ENCODE measurements around the gene SOBP.

The SOBP gene

GRCh38 chr6:107560657-107561056 lies 70.7 kb downstream of the SOBP start:
- H3K27me3 ChIP-seq (ENCODE audit: control insufficient read depth, insufficient read depth, low read length): peaks cover 9% of the 10 kb centered on the region

DNA sequence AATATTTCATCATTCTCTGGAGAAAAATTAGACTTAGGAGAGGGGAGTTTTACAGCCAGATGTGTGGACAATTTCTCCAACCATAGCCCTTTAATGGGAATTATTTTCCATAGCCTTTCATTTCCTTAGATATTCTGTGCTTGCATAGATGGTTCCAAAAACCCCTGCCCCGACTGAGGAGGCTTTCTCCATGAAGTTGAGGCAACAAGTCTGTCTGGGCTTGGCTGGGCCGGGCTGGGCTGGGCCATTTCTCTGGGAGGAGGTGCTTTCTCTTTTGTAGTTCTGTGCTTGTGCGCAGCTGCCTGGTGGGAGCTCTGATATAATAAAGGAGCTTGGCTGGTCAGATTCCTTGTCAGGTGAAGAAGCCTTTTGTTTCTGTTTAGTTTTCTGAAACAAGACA lies 71.4 kb downstream of the SOBP start:
- Histone ChIP-seq H3K9me3 (replicated peaks; ENCODE audit: low read length) (no peaks in the 10 kb centered on the region), H3K27me3 (ENCODE audit: control insufficient read depth, insufficient read depth, low read length) (peaks cover 12% of the 10 kb centered on the region)

More at GRCh38 chr6:107560657-107561056, 70.7 kb downstream of the SOBP start:
- Histone ChIP-seq H3K4me1 (ENCODE audit: control insufficient read depth, insufficient read depth, low read length) (no peaks in the 10 kb centered on the region), H3K9me3 (replicated peaks; ENCODE audit: low read length) (no peaks in the 10 kb centered on the region), H3K4me3 (ENCODE audit: low read length) (no peak overlapping the region), H3K4me2 (ENCODE audit: low read length) (no peak overlapping the region), H3K9ac (ENCODE audit: low read depth, low read length) (no peak overlapping the region), H3K36me3 (ENCODE audit: insufficient read depth, low read length) (no peaks in the 10 kb centered on the region)

GRCh38 chr6:107563694-107564588 lies 74.0 kb downstream of the SOBP start:
- Histone ChIP-seq H3K9ac (ENCODE audit: low read depth, low read length) (no peak overlapping the region), H3K4me3 (ENCODE audit: low read length) (no peak overlapping the region), H3K4me1 (ENCODE audit: control insufficient read depth, insufficient read depth, low read length) (no peaks in the 10 kb centered on the region), H3K4me2 (ENCODE audit: low read length) (no peak overlapping the region), H3K27me3 (ENCODE audit: control insufficient read depth, insufficient read depth, low read length) (peaks cover 14% of the 10 kb centered on the region), H3K9me3 (replicated peaks; ENCODE audit: low read length) (no peaks in the 10 kb centered on the region), H3K36me3 (ENCODE audit: insufficient read depth, low read length) (no peaks in the 10 kb centered on the region)

More for the DNA sequence above, 71.4 kb downstream of the SOBP start:
- Histone ChIP-seq H3K9ac (ENCODE audit: low read depth, low read length) (no peak overlapping the region), H3K4me3 (ENCODE audit: low read length) (no peak overlapping the region), H3K4me1 (ENCODE audit: control insufficient read depth, insufficient read depth, low read length) (no peaks in the 10 kb centered on the region), H3K4me2 (ENCODE audit: low read length) (no peak overlapping the region), H3K36me3 (ENCODE audit: insufficient read depth, low read length) (no peaks in the 10 kb centered on the region)

- no peaks in the 10 kb centered on the region for H3K9me3 ChIP-seq (replicated peaks; ENCODE audit: low read length)
- H3K4me3 ChIP-seq (ENCODE audit: low read length): no peak overlapping the region
- H3K4me2 ChIP-seq (ENCODE audit: low read length): no peak overlapping the region
- no peaks in the 10 kb centered on the region for H3K4me1 ChIP-seq (ENCODE audit: control insufficient read depth, insufficient read depth, low read length)
- H3K27me3 ChIP-seq (ENCODE audit: control insufficient read depth, insufficient read depth, low read length): peaks cover 18% of the 10 kb centered on the region
- no peak overlapping the region for H3K9ac ChIP-seq (ENCODE audit: low read depth, low read length)
- H3K36me3 ChIP-seq (ENCODE audit: insufficient read depth, low read length): no peaks in the 10 kb centered on the region
These were observed 74.7 kb downstream of the SOBP start for GRCh38 chr6:107564589-107564951.

- H3K4me2 ChIP-seq (ENCODE audit: low read length): no peak overlapping the region
- H3K4me3 ChIP-seq (ENCODE audit: low read length): no peak overlapping the region
- no peaks in the 10 kb centered on the region for H3K4me1 ChIP-seq (ENCODE audit: control insufficient read depth, insufficient read depth, low read length)
- H3K9ac ChIP-seq (ENCODE audit: low read depth, low read length): no peak overlapping the region
- H3K36me3 ChIP-seq (ENCODE audit: insufficient read depth, low read length): no peaks in the 10 kb centered on the region
- peaks cover 18% of the 10 kb centered on the region for H3K27me3 ChIP-seq (ENCODE audit: control insufficient read depth, insufficient read depth, low read length)
- H3K9me3 ChIP-seq (replicated peaks; ENCODE audit: low read length): no peaks in the 10 kb centered on the region
These were observed 75.3 kb downstream of the SOBP start for GRCh38 chr6:107565165-107565723.

- H3K27me3 ChIP-seq (ENCODE audit: control insufficient read depth, insufficient read depth, low read length): peaks cover 18% of the 10 kb centered on the region
- no peak overlapping the region for H3K4me2 ChIP-seq (ENCODE audit: low read length)
- no peak overlapping the region for H3K4me3 ChIP-seq (ENCODE audit: low read length)
- H3K4me1 ChIP-seq (ENCODE audit: control insufficient read depth, insufficient read depth, low read length): no peaks in the 10 kb centered on the region
- no peaks in the 10 kb centered on the region for H3K36me3 ChIP-seq (ENCODE audit: insufficient read depth, low read length)
- no peak overlapping the region for H3K9ac ChIP-seq (ENCODE audit: low read depth, low read length)
- no peaks in the 10 kb centered on the region for H3K9me3 ChIP-seq (replicated peaks; ENCODE audit: low read length)
These were observed 77.7 kb downstream of the SOBP start for GRCh38 chr6:107567643-107568042.

- Histone ChIP-seq H3K9ac (ENCODE audit: low read depth, low read length) (no peak overlapping the region), H3K4me2 (ENCODE audit: low read length) (no peak overlapping the region), H3K9me3 (replicated peaks; ENCODE audit: low read length) (no peaks in the 10 kb centered on the region), H3K4me3 (ENCODE audit: low read length) (no peak overlapping the region), H3K4me1 (ENCODE audit: control insufficient read depth, insufficient read depth, low read length) (no peaks in the 10 kb centered on the region), H3K36me3 (ENCODE audit: insufficient read depth, low read length) (no peaks in the 10 kb centered on the region), H3K27me3 (ENCODE audit: control insufficient read depth, insufficient read depth, low read length) (peaks cover 15% of the 10 kb centered on the region)
These were observed 79.6 kb downstream of the SOBP start for GRCh38 chr6:107569473-107569872.

DNA sequence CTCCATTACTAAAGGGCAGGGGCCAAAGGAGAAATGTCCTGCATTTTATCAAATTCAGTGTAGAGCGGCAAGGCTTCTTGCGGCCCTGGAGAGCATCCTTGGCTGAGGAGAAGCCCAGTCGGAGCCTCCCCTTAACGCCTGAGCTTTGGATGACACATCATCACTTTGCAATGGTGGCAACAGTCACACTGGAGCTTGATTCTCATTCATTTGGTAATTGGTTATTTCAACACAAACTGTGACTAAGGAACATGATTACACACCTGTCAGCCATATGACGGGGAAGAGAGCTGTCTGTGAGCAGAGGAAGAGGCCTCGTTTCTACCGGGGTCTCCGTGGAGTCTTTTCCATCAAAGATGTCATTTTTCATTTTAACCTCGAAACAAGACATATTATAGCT lies 81.4 kb downstream of the SOBP start:
- Histone ChIP-seq H3K9me3 (replicated peaks; ENCODE audit: low read length) (no peaks in the 10 kb centered on the region), H3K36me3 (ENCODE audit: insufficient read depth, low read length) (no peaks in the 10 kb centered on the region), H3K4me3 (ENCODE audit: low read length) (no peak overlapping the region), H3K9ac (ENCODE audit: low read depth, low read length) (no peak overlapping the region), H3K4me1 (ENCODE audit: control insufficient read depth, insufficient read depth, low read length) (no peaks in the 10 kb centered on the region), H3K4me2 (ENCODE audit: low read length) (no peak overlapping the region), H3K27me3 (ENCODE audit: control insufficient read depth, insufficient read depth, low read length) (peaks cover 6% of the 10 kb centered on the region)

- Histone ChIP-seq H3K4me1 (ENCODE audit: control insufficient read depth, insufficient read depth, low read length) (no peaks in the 10 kb centered on the region), H3K27me3 (ENCODE audit: control insufficient read depth, insufficient read depth, low read length) (peaks cover 4% of the 10 kb centered on the region), H3K4me2 (ENCODE audit: low read length) (no peak overlapping the region), H3K9me3 (replicated peaks; ENCODE audit: low read length) (no peaks in the 10 kb centered on the region), H3K4me3 (ENCODE audit: low read length) (no peak overlapping the region), H3K36me3 (ENCODE audit: insufficient read depth, low read length) (no peaks in the 10 kb centered on the region), H3K9ac (ENCODE audit: low read depth, low read length) (no peak overlapping the region)
These were observed 83.0 kb downstream of the SOBP start for GRCh38 chr6:107572886-107573285.

GRCh38 chr6:107574856-107575255 lies 84.9 kb downstream of the SOBP start:
- Histone ChIP-seq H3K27me3 (ENCODE audit: control insufficient read depth, insufficient read depth, low read length) (peaks cover 2% of the 10 kb centered on the region), H3K9me3 (replicated peaks; ENCODE audit: low read length) (no peaks in the 10 kb centered on the region), H3K4me3 (ENCODE audit: low read length) (no peak overlapping the region), H3K4me1 (ENCODE audit: control insufficient read depth, insufficient read depth, low read length) (no peaks in the 10 kb centered on the region), H3K36me3 (ENCODE audit: insufficient read depth, low read length) (no peaks in the 10 kb centered on the region), H3K4me2 (ENCODE audit: low read length) (no peak overlapping the region), H3K9ac (ENCODE audit: low read depth, low read length) (no peak overlapping the region)

DNA sequence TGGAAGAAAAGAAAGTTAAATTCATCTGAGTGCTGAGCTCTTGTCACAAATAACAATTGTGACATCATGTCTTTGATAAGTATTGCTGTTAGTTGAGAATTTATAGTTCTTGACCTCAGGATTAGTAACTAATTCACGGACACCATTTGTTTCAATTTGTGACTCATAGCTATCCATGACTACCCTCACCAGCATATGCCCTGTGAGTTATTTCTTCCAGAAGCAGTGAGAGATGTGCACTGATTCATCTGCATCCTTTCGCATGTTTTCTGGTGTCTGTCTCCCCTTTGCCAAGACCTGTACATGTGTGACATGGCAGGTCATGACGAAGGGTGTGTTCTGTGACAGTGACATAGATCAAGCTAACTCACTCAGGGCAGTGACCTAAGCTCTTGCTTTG lies 86.9 kb downstream of the SOBP start:
- H3K4me3 ChIP-seq (ENCODE audit: low read length): no peak overlapping the region
- H3K4me2 ChIP-seq (ENCODE audit: low read length): no peak overlapping the region
- H3K9me3 ChIP-seq (replicated peaks; ENCODE audit: low read length): no peaks in the 10 kb centered on the region
- no peak overlapping the region for H3K9ac ChIP-seq (ENCODE audit: low read depth, low read length)
- H3K4me1 ChIP-seq (ENCODE audit: control insufficient read depth, insufficient read depth, low read length): no peaks in the 10 kb centered on the region
- H3K36me3 ChIP-seq (ENCODE audit: insufficient read depth, low read length): no peaks in the 10 kb centered on the region
- peaks cover 9% of the 10 kb centered on the region for H3K27me3 ChIP-seq (ENCODE audit: control insufficient read depth, insufficient read depth, low read length)
